K562 (cell line): Measurements from ENCODE around the gene API5. TPM values are rescaled to one million over a fixed set of nuclear protein-coding genes. Genes with fewer than 3 reads are reported as not detected.
A peak's percentile ranks its signal among the peaks of the same experiment; 100 is the strongest.

Experiments used
- ARNT ChIP-seq, 2 experiments: fragments of 450-650 bp; IDR thresholded peaks; 2 replicates each; pipeline ENCODE4 v1.6.1; 2016; ENCODE audit warnings: mild to moderate bottlenecking in 1 of 2
- BACH1 ChIP-seq: fragments of 200-800 bp; sonication (Bioruptor generic); IDR thresholded peaks from 2 replicates; pipeline ENCODE4 v1.6.1; 2016; ENCODE audit warnings: missing genetic modification characterization, missing compliant biosample characterization
- COPS2 ChIP-seq: fragments of 450-650 bp; conservative IDR thresholded peaks from 2 replicates; pipeline ENCODE4 v1.6.1; 2016; ENCODE audit warnings: mild to moderate bottlenecking, moderate library complexity
- EGR1 ChIP-seq: fragments of 450-650 bp; conservative IDR thresholded peaks from 2 replicates; pipeline ENCODE4 v1.6.1; 2017; ENCODE audit warnings: mild to moderate bottlenecking
- GATA2 ChIP-seq: sonication (generic); formaldehyde crosslinking; IDR thresholded peaks from 2 replicates; pipeline ENCODE4 v1.4.0; 2020; ENCODE audit warnings: mild to moderate bottlenecking, missing genetic modification reagents
- LEF1 ChIP-seq: fragments of 450-650 bp; IDR thresholded peaks from 2 replicates; pipeline ENCODE4 v1.6.1; 2016; ENCODE audit warnings: mild to moderate bottlenecking
- MTA3 ChIP-seq: fragments of 450-650 bp; formaldehyde crosslinking; IDR thresholded peaks from 2 replicates; pipeline ENCODE4 v1.6.1; 2017; ENCODE audit warnings: mild to moderate bottlenecking, borderline replicate concordance
- RBFOX2 ChIP-seq: fragments of 200-400 bp; formaldehyde crosslinking; IDR thresholded peaks from 2 replicates; pipeline ENCODE4 v1.6.1; 2017; ENCODE audit warnings: low read depth, mild to moderate bottlenecking, low read length, moderate library complexity
- RFX5 ChIP-seq: IDR thresholded peaks from 2 replicates; pipeline ENCODE4 v1.6.1; 2011; ENCODE audit warnings: low read depth, mild to moderate bottlenecking, improper control_type of control experiment, low read length
- SETDB1 ChIP-seq: IDR thresholded peaks from one replicate; pipeline ENCODE4 v1.6.1; 2012; ENCODE audit warnings: low read length, control low read depth, inconsistent platforms
- SOX6 ChIP-seq: fragments of 450-650 bp; IDR thresholded peaks from 2 replicates; pipeline ENCODE4 v1.6.1; 2014; ENCODE audit warnings: mild to moderate bottlenecking
- SUPT5H ChIP-seq: fragments of 450-650 bp; IDR thresholded peaks from 2 replicates; pipeline ENCODE4 v1.6.1; 2016
- TCF7L2 ChIP-seq: fragments of 150-350 bp; IDR thresholded peaks from 2 replicates; pipeline ENCODE4 v1.6.1; 2016; ENCODE audit warnings: low read depth, mild to moderate bottlenecking, low read length, moderate library complexity
- YY1 ChIP-seq, 3 experiments: IDR thresholded peaks; 2 replicates each; pipeline ENCODE4 v1.6.1; 2011; ENCODE audit warnings: low read length in 2 of 3, mild to moderate bottlenecking in 2 of 3, moderate library complexity in 2 of 3, borderline replicate concordance in 1 of 3, control low read depth in 1 of 3, low read depth in 1 of 3; ENCODE audit not compliant: insufficient read depth in 3 of 3, insufficient replicate concordance in 2 of 3, control insufficient read depth in 1 of 3, insufficient read length in 1 of 3; ENCODE audit errors: extremely low read depth in 1 of 3
- ZC3H4 ChIP-seq: sonication (generic); formaldehyde crosslinking; IDR thresholded peaks from 2 replicates; pipeline ENCODE4 v1.9.0; 2021; ENCODE audit warnings: missing genetic modification reagents, borderline replicate concordance
- ZNF717 ChIP-seq: fragments of 250-450 bp; sonication (Bioruptor Pico); IDR thresholded peaks from 2 replicates; pipeline ENCODE4 v1.5.0; 2021
- polyA plus RNA-seq, 8 experiments: library from polyadenylated mRNA; depleted of rRNA in 4 of 8; stranded (reverse) in 5 of 8; unstranded in 3 of 8; fragments of >200 nt; fragmentation: Nextera tagmentation in 2 of 8; fragmentation: Illumina TruSeq in 1 of 8; extraction: Ambion mirVana in 2 of 8; extraction: Trizol in 1 of 8; gene quantifications; 2 replicates each; pipeline versions ENCODE4 v1.2.1 to v1.2.3, GENCODE V29; 2011 to 2014; ENCODE audit warnings: inconsistent platforms in 1 of 8, missing spikeins in 1 of 8
- total RNA-seq, 7 experiments: library from RNA; depleted of rRNA in 6 of 7; stranded (reverse); fragments of >200 nt in 6 of 7; fragmentation: Illumina TruSeq in 2 of 7; extraction: Trizol in 2 of 7; gene quantifications; 2 replicates each; pipeline versions ENCODE4 v1.2.1 to v1.2.3, GENCODE V29; 2011 to 2021; ENCODE audit warnings: low replicate concordance in 1 of 7
- TF ChIP-seq, protein P1 (sequence below): sonication (generic); formaldehyde crosslinking; IDR thresholded peaks from 2 replicates; pipeline ENCODE4 v1.8.1; 2022; ENCODE audit warnings: missing genetic modification reagents
- TF ChIP-seq, protein P2 (sequence below): fragments of 450-650 bp; IDR thresholded peaks from 2 replicates; pipeline ENCODE4 v1.6.1; 2017; ENCODE audit warnings: antibody characterized with exemption, mild to moderate bottlenecking

API5 gene
- total and polyA plus RNA-seq, 9 of the 15 experiments (the other 6 are each of a cell fraction or from before 2014, with no cell fraction given) = 59.8 to 146 (median 123) TPM

DNA sequence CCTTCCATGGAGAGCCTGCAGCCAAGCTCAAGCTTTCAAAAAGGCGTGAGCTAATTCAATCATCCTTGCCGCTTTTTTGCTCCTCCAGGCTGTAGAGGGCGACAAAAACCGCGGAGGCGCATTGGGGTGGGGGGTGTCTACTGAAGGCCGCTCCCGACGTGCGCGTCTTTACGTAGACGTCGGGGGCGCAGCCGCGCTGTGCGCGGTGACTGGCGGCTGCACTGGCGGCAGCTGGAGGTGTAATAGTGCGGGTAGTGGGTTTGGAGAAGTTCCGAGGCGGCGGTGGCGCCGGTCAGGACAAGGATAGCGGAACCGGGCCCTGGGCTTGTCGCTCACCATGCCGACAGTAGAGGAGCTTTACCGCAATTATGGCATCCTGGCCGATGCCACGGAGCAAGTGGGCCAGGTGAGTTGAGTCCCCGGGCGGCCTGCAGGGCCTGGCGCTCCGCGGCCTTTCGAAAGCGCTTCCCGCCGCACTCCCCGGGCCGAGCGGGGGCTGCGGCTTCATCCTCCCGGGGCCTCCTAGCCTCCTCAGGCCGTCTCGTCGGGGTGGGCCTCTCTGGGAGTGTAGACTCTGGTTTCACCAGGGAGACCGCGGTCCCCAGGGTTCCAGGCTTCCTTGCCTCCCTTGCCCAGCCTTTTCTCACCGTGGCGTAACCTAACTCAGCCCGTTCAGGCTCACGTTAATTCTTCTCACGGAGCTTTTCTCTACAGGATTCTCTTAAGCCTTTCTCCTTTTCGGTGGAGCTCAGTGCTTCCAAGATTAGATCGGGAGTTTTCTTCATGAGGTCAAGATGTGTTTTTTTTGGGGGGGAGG lies at the start of gene API5 (continued):
- TF ChIP-seq, protein P1, sequence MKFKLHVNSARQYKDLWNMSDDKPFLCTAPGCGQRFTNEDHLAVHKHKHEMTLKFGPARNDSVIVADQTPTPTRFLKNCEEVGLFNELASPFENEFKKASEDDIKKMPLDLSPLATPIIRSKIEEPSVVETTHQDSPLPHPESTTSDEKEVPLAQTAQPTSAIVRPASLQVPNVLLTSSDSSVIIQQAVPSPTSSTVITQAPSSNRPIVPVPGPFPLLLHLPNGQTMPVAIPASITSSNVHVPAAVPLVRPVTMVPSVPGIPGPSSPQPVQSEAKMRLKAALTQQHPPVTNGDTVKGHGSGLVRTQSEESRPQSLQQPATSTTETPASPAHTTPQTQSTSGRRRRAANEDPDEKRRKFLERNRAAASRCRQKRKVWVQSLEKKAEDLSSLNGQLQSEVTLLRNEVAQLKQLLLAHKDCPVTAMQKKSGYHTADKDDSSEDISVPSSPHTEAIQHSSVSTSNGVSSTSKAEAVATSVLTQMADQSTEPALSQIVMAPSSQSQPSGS = no peak
- TF ChIP-seq LEF1 (0 out of 2 replicates have a peak, but pooled peaks have one; percentile 16), SETDB1 (peak; percentile 54), ZNF717 (CRISPR knock-in tag) (no peak), YY1 (IDR thresholded peaks at IDR 0.05; ENCODE audit: borderline replicate concordance in 1 of 3, control insufficient read depth in 1 of 3, extremely low read depth in 1 of 3, insufficient read depth in 3 of 3, insufficient read length in 1 of 3, insufficient replicate concordance in 2 of 3, low read depth in 1 of 3, low read length in 2 of 3) (peak in 1 of 3 experiments; percentile 48), SOX6 (peak; percentile 59; the same call in 1 of the 2 replicates), ZC3H4 (no peak), TCF7L2 (no peak), COPS2 (no peak), BACH1 (tag) (no peak), RFX5 (no peak), RBFOX2 (peak; percentile 95), MTA3 (peak; percentile 85), GATA2 (no peak), SUPT5H (peak; percentile 93), EGR1 (peak; percentile 97), ARNT (IDR thresholded peaks at IDR 0.05) (no peak)
- TF ChIP-seq, protein P2, sequence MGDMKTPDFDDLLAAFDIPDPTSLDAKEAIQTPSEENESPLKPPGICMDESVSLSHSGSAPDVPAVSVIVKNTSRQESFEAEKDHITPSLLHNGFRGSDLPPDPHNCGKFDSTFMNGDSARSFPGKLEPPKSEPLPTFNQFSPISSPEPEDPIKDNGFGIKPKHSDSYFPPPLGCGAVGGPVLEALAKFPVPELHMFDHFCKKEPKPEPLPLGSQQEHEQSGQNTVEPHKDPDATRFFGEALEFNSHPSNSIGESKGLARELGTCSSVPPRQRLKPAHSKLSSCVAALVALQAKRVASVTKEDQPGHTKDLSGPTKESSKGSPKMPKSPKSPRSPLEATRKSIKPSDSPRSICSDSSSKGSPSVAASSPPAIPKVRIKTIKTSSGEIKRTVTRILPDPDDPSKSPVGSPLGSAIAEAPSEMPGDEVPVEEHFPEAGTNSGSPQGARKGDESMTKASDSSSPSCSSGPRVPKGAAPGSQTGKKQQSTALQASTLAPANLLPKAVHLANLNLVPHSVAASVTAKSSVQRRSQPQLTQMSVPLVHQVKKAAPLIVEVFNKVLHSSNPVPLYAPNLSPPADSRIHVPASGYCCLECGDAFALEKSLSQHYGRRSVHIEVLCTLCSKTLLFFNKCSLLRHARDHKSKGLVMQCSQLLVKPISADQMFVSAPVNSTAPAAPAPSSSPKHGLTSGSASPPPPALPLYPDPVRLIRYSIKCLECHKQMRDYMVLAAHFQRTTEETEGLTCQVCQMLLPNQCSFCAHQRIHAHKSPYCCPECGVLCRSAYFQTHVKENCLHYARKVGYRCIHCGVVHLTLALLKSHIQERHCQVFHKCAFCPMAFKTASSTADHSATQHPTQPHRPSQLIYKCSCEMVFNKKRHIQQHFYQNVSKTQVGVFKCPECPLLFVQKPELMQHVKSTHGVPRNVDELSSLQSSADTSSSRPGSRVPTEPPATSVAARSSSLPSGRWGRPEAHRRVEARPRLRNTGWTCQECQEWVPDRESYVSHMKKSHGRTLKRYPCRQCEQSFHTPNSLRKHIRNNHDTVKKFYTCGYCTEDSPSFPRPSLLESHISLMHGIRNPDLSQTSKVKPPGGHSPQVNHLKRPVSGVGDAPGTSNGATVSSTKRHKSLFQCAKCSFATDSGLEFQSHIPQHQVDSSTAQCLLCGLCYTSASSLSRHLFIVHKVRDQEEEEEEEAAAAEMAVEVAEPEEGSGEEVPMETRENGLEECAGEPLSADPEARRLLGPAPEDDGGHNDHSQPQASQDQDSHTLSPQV = no peak
